ENCODE measurements around the gene OLFM1. TPM values are rescaled to one million over a fixed set of nuclear protein-coding genes. Genes with fewer than 3 reads are reported as not detected.
A peak's percentile ranks its signal among the peaks of the same experiment; 100 is the strongest.

The OLFM1 gene
- total and polyA plus RNA-seq, 2 of the 4 experiments (the other 2 are of a cell fraction) = 0.36 to 0.38 TPM

DNA sequence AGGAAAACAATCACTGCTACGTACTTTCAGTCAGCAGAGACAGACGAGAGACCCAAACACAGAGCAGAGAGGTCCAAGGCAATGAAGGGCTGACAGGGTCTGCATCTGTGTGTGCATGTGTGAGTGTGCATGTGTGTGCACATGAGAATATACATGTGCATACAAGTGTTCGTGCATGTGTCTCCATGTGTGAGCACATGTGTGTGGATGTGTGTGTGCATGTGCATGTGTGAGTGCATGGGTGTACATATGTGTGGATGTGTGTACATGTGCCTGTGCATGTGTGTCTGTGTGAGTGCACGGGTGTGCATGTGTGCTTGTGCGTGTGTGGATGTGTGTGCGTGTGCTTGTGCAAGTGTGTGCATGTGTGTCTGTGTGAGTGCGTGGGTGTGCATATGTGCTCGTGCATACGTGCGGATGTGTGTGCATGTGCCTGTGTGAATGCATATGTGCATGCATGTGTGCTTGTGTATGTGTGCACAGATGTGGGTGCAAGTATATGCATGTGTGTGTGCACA is 82.3 kb downstream of the OLFM1 start:
- H2AFZ ChIP-seq (replicated peaks; ENCODE audit: low read length, poor library complexity) = peak overlapping the region; percentile 8
- no peak overlapping the region for H3K18ac ChIP-seq (ENCODE audit: low read depth, low read length)
- POLR2A ChIA-PET (ENCODE audit: unreplicated experiment) = no interaction called here
- dilution Hi-C loops (cut with HindIII; ENCODE audit: low sequenced_read_pairs, unreplicated experiment) (no loop called here), in situ Hi-C loops (cut with MboI; ENCODE audit: low sequenced_read_pairs) (no loop called here), intact Hi-C loops (cut with micrococcal nuclease) (no loop called here)
- H4K5ac ChIP-seq (ENCODE audit: low read depth, low read length) = no peak overlapping the region
- H3K27ac ChIP-seq (ENCODE audit: insufficient read depth, low read length) = no peak overlapping the region
- no peaks in the 10 kb centered on the region for H3K79me1 ChIP-seq (ENCODE audit: low read depth in 1 of 2, low read length in 2 of 2)
- H3K23ac ChIP-seq (ENCODE audit: low read depth, low read length) = no peak overlapping the region
- BruUV-seq (replicated peaks) = no TSS peak
- H2BK15ac ChIP-seq (ENCODE audit: low read depth, low read length) = no peak overlapping the region
- no peak overlapping the region for H3K4ac ChIP-seq (ENCODE audit: low read depth, low read length)
- H3K9me1 ChIP-seq (ENCODE audit: insufficient read depth, low read length) = no peaks in the 10 kb centered on the region
- H2BK5ac ChIP-seq (ENCODE audit: low read depth, low read length, poor library complexity, severe bottlenecking) = no peak overlapping the region
- DNase-seq (no peak), ATAC-seq (ENCODE audit: low read depth) (no peak)
- no peaks in the 10 kb centered on the region for H3K36me3 ChIP-seq (ENCODE audit: control insufficient read depth, insufficient read depth, low read length)
- H3K4me2 ChIP-seq (ENCODE audit: low read depth, low read length) = no peak overlapping the region
- no peak overlapping the region for H3K9ac ChIP-seq (ENCODE audit: low read depth, low read length)
- H3K4me3 ChIP-seq (ENCODE audit: insufficient read depth, low read depth, low read length) = no peak overlapping the region
- no peak overlapping the region for H2AK5ac ChIP-seq (ENCODE audit: low read depth, low read length)
- no peaks in the 10 kb centered on the region for H4K20me1 ChIP-seq (ENCODE audit: insufficient read depth, low read length)
- 64% methylated on average over 8 of the region's 10 CpGs; no CpG with 5 or more reads in 1 of the 2 experiments for WGBS, 2 experiments (ENCODE audit: extremely low coverage in 2 of 2, insufficient read length in 1 of 2)
- no peak for TF ChIP-seq RCOR1 (IDR thresholded peaks at IDR 0.05; ENCODE audit: insufficient replicate concordance, low read length)
- TF ChIP-seq SMC3 (IDR thresholded peaks at IDR 0.05; ENCODE audit: low read depth, low read length) = no peak
- no peak for TF ChIP-seq MAZ (IDR thresholded peaks at IDR 0.05; ENCODE audit: borderline replicate concordance, low read depth, low read length)
- H3K9me3 ChIP-seq (ENCODE audit: control insufficient read depth, insufficient read depth, low read length) = peaks cover 49% of the 10 kb centered on the region
- H4K8ac ChIP-seq (ENCODE audit: low read depth in 2 of 2, low read length in 2 of 2) = no peak overlapping the region
- no peaks in the 10 kb centered on the region for H3K27me3 ChIP-seq (ENCODE audit: control insufficient read depth, insufficient read depth, low read length)
- H3K14ac ChIP-seq (replicated peaks; ENCODE audit: low read depth, low read length) = no peak overlapping the region
- no peak overlapping the region for H3K56ac ChIP-seq (ENCODE audit: extremely low read depth, insufficient read depth, low read length)
- no peak overlapping the region for H2AK9ac ChIP-seq (replicated peaks; ENCODE audit: low read depth, low read length, poor library complexity)
- H4K91ac ChIP-seq (ENCODE audit: insufficient read depth, low read depth, low read length) = no peak overlapping the region
- CTCF ChIA-PET = no interaction called here
- H3K4me1 ChIP-seq (ENCODE audit: control insufficient read depth, insufficient read depth, low read length) = no peaks in the 10 kb centered on the region
- H2BK120ac ChIP-seq (ENCODE audit: low read depth, low read length) = no peak overlapping the region
- H2BK20ac ChIP-seq (ENCODE audit: low read depth, low read length) = no peak overlapping the region

Measured in IMR-90 (cell line).